Karpas-422 (cell line): Measurements from ENCODE around the gene FOXP4. TPM values are rescaled to one million over a fixed set of nuclear protein-coding genes. Genes with fewer than 3 reads are reported as not detected.

Experiments
- DNase-seq: peaks from one replicate; pipeline ENCODE4 v3.0.0-alpha.2; 2015
- H2AFZ ChIP-seq: fragments of 200-600 bp; sonication (generic); 2 replicates; pipeline ENCODE4 v1.6.1; 2014; ENCODE audit warnings: antibody characterized with exemption, low read length, mixed read lengths
- H3K27ac ChIP-seq: fragments of 200-600 bp; sonication (generic); 2 replicates; pipeline ENCODE4 v1.5.1; 2014; ENCODE audit warnings: mild to moderate bottlenecking, low read length, moderate library complexity
- H3K27me3 ChIP-seq: fragments of 200-600 bp; sonication (generic); 2 replicates; pipeline ENCODE4 v1.6.1; 2014; ENCODE audit warnings: low read length, mixed read lengths
- H3K36me3 ChIP-seq: fragments of 200-600 bp; sonication (generic); 2 replicates; pipeline ENCODE4 v1.6.1; 2014; ENCODE audit warnings: low read length, mixed read lengths; ENCODE audit not compliant: insufficient read depth
- H3K4me1 ChIP-seq: fragments of 200-600 bp; sonication (generic); 2 replicates; pipeline ENCODE4 v1.6.1; 2014; ENCODE audit warnings: mild to moderate bottlenecking, low read length, mixed read lengths
- H3K4me2 ChIP-seq: fragments of 200-600 bp; sonication (generic); 2 replicates; pipeline ENCODE4 v1.6.1; 2014; ENCODE audit warnings: low read length, low read depth, mild to moderate bottlenecking; ENCODE audit not compliant: poor library complexity, severe bottlenecking
- H3K4me3 ChIP-seq: fragments of 200-600 bp; sonication (generic); 2 replicates; pipeline ENCODE4 v1.5.1; 2014; ENCODE audit warnings: mild to moderate bottlenecking, antibody characterized with exemption, low read length, mixed read lengths
- H3K79me2 ChIP-seq: fragments of 200-600 bp; sonication (generic); 2 replicates; pipeline ENCODE4 v1.6.1; 2014; ENCODE audit warnings: mild to moderate bottlenecking, low read length, mixed read lengths
- H3K9ac ChIP-seq: fragments of 200-600 bp; sonication (generic); 2 replicates; pipeline ENCODE4 v1.6.0; 2014; ENCODE audit warnings: low read length
- H3K9me2 ChIP-seq: fragments of 200-600 bp; sonication (generic), shearing (Covaris generic); replicated peaks from 2 replicates; pipeline ENCODE4 v1.6.0; 2014; ENCODE audit warnings: mild to moderate bottlenecking, low read length, moderate library complexity; ENCODE audit not compliant: insufficient read depth
- H3K9me3 ChIP-seq: fragments of 300-700, 200-600 bp; sonication (generic); 2 replicates; pipeline ENCODE4 v1.6.1; 2014; ENCODE audit warnings: low read length, mixed read lengths
- H4K20me1 ChIP-seq: fragments of 200-600 bp; sonication (generic); 2 replicates; pipeline ENCODE4 v1.6.1; 2014; ENCODE audit warnings: mild to moderate bottlenecking, antibody characterized with exemption, low read length, low read depth; ENCODE audit not compliant: insufficient read depth
- total RNA-seq: library from RNA; depleted of rRNA; stranded (reverse); fragments of >200 nt; shearing (Covaris generic); gene quantifications from 2 replicates; pipeline ENCODE4 v1.2.3, GENCODE V29; 2014; ENCODE audit warnings: low replicate concordance

The FOXP4 gene
- total RNA-seq, 1 experiment from 2014 or later, result 5.0 TPM

DNA sequence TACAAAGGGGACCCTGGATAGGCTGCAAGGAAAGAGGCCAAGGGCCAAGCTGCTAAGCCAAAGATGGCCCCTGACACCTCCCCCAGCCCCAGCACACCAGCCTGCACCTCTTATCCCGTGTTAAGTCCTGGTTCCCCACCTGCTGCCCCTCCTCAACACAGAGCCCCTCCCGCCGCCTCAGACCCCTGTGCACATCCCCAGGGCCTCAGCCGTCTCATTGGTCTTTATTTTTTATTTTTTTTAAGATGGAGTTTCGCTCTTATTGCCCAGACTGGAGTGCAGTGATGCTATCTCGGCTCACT lies 55.0 kb downstream of the FOXP4 start:
- no peaks in the 10 kb centered on the region for H3K9me3 ChIP-seq
- H3K4me2 ChIP-seq, result no peak overlapping the region
- H3K9ac ChIP-seq, result no peak overlapping the region
- DNase-seq, result no peak
- H3K27me3 ChIP-seq, result no peaks in the 10 kb centered on the region
- H3K27ac ChIP-seq, result no peak overlapping the region
- peaks cover 13% of the 10 kb centered on the region for H3K4me1 ChIP-seq
- no peaks in the 10 kb centered on the region for H3K79me2 ChIP-seq
- no peak overlapping the region for H3K4me3 ChIP-seq
- no peak overlapping the region for H2AFZ ChIP-seq
- H4K20me1 ChIP-seq, result no peaks in the 10 kb centered on the region
- H3K36me3 ChIP-seq, result no peaks in the 10 kb centered on the region
- H3K9me2 ChIP-seq, result no peaks in the 10 kb centered on the region

GRCh38 chr6:41602422-41602743 lies 56.2 kb downstream of the FOXP4 start:
- Histone ChIP-seq H3K79me2 (no peaks in the 10 kb centered on the region), H4K20me1 (no peaks in the 10 kb centered on the region), H3K4me1 (peaks cover 13% of the 10 kb centered on the region), H3K9me2 (no peaks in the 10 kb centered on the region), H2AFZ (no peak overlapping the region; the same call in 1 of the 2 replicates), H3K4me3 (0 out of 2 replicates have a peak overlapping the region, but pooled peaks have one; percentile 58), H3K4me2 (peak overlapping the region; percentile 68), H3K9me3 (no peaks in the 10 kb centered on the region), H3K9ac (peak overlapping the region; percentile 64), H3K36me3 (no peaks in the 10 kb centered on the region), H3K27ac (peak overlapping the region; percentile 23; the same call in 1 of the 2 replicates), H3K27me3 (no peaks in the 10 kb centered on the region)
- DNase-seq, result no peak

DNA sequence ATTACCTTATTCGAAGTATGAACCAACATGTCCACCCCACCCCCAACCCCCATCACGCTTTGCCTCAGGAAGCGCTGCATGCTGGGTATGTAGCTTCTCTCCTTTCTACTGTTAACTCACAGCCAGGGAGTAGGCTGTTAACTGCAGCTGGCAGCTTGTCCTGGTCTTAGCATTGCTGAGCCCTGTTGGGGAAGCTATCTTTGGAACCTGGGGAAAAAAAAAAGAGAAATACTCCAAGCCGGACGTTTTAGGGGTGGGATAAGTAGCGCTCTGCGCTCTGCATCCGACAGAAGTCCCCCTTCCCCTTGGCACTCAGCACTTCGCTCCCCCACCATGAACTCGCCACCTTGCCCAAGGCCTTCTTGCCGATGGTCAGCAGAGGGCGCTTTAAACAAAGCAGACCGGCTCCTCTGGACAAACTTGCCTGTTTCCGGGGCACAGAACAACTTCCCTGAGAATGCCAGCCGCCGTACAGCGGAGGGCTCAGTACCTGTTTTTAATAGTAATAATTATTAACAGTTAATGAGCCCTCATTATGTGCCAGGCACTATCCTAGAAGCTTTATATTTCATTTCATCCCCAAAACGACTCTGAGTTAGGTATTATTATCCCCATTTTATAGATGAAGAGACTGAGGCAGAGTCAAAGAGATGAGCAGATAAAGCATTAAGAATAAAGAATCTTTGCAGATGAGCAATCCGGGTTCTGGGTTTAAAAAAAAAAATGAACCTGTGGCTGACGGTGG lies 56.9 kb downstream of the FOXP4 start:
- DNase-seq, result peak; percentile 94
- Histone ChIP-seq H3K9ac (peak overlapping the region; percentile 64), H4K20me1 (no peaks in the 10 kb centered on the region), H3K9me3 (no peaks in the 10 kb centered on the region), H3K79me2 (no peaks in the 10 kb centered on the region), H3K27ac (peak overlapping the region; percentile 23; the same call in 1 of the 2 replicates), H3K4me3 (peak overlapping the region; percentile 58; the same call in 1 of the 2 replicates), H3K27me3 (no peaks in the 10 kb centered on the region), H3K4me1 (peaks cover 13% of the 10 kb centered on the region), H3K36me3 (no peaks in the 10 kb centered on the region), H3K4me2 (peak overlapping the region; percentile 68), H2AFZ (no peak overlapping the region; the same call in 1 of the 2 replicates), H3K9me2 (no peaks in the 10 kb centered on the region)

DNA sequence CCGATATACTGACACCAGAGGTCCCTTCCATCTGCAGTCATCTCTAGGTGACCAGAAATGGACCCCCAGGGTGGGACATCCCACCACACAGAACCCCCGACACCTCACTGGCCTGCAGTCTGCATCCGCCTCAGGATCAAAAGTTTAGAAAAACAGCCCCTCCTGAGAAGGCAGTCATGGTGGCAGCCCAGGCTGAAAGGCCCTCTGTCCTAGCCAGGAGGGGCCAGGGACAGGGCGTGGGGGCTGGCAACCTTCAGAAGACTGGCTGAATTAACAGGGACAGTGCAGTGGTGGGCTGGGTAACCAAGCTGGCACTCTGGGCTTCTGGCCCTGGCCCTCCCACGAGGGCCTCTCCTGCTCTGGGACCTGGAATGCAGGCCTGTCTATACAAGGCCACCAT lies 57.8 kb downstream of the FOXP4 start:
- no peaks in the 10 kb centered on the region for H3K27me3 ChIP-seq
- no peak overlapping the region for H3K4me2 ChIP-seq
- H3K79me2 ChIP-seq, result no peaks in the 10 kb centered on the region
- DNase-seq, result no peak
- no peak overlapping the region for H3K27ac ChIP-seq
- H3K9ac ChIP-seq, result no peak overlapping the region
- H2AFZ ChIP-seq, result no peak overlapping the region
- no peaks in the 10 kb centered on the region for H3K36me3 ChIP-seq
- no peaks in the 10 kb centered on the region for H4K20me1 ChIP-seq
- H3K9me3 ChIP-seq, result no peaks in the 10 kb centered on the region
- H3K4me1 ChIP-seq, result peaks cover 13% of the 10 kb centered on the region
- no peaks in the 10 kb centered on the region for H3K9me2 ChIP-seq
- H3K4me3 ChIP-seq, result no peak overlapping the region

DNA sequence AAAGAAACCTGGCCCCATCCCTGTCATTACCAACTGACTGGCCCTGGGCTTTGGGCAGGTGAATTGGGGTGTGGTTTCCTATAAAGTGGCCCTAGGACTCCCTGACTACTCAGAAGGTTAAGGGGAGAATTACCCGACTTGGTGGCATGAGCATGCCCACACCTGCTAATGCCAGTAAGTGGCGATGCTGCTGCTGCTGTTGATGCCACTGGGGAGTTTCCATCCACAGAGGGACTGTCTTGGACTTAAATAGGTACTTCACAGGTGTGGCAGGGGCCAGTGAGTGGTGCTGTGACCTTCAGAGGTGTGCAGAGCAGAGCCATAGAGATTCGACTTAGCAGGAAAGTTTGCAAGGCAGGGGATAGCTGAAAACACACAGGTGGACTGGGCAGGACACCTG lies 59.5 kb downstream of the FOXP4 start:
- Histone ChIP-seq H3K36me3 (no peaks in the 10 kb centered on the region), H3K9me2 (no peaks in the 10 kb centered on the region), H3K27ac (no peak overlapping the region), H3K9me3 (no peaks in the 10 kb centered on the region), H3K27me3 (no peaks in the 10 kb centered on the region), H3K4me2 (no peak overlapping the region), H3K79me2 (no peaks in the 10 kb centered on the region), H4K20me1 (no peaks in the 10 kb centered on the region), H3K9ac (no peak overlapping the region), H2AFZ (no peak overlapping the region), H3K4me1 (peaks cover 13% of the 10 kb centered on the region), H3K4me3 (no peak overlapping the region)
- no peak for DNase-seq

DNA sequence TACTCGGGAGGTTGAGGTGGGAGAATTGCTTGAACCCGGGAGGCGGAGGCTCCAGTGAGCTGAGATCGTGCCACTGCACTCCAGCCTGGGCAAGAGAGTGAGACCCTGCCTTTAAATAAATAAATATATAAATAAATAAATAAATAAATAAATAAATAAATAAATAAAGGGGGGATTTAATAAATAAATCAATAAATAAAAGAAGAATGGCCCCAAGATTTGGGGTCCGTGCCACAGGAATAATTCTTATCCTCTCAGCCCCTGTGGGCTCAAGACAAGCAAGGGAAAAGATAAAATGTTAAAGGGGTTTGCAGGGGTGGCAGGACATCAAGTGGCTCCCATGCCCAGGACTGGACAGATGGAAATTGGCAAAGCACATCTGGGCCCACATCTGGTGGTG lies 60.9 kb downstream of the FOXP4 start:
- Histone ChIP-seq H3K27me3 (no peaks in the 10 kb centered on the region), H3K4me2 (no peak overlapping the region), H3K4me3 (no peak overlapping the region), H4K20me1 (no peaks in the 10 kb centered on the region), H3K36me3 (no peaks in the 10 kb centered on the region), H3K9me3 (no peaks in the 10 kb centered on the region), H2AFZ (no peak overlapping the region), H3K27ac (no peak overlapping the region), H3K9ac (no peak overlapping the region), H3K9me2 (no peaks in the 10 kb centered on the region), H3K4me1 (peaks cover 10% of the 10 kb centered on the region), H3K79me2 (no peaks in the 10 kb centered on the region)
- DNase-seq, result no peak

GRCh38 chr6:41607736-41608135 lies 61.6 kb downstream of the FOXP4 start:
- H3K4me1 ChIP-seq, result peaks cover 3% of the 10 kb centered on the region
- no peaks in the 10 kb centered on the region for H3K36me3 ChIP-seq
- no peak overlapping the region for H2AFZ ChIP-seq
- H3K4me2 ChIP-seq, result no peak overlapping the region
- no peaks in the 10 kb centered on the region for H3K27me3 ChIP-seq
- no peaks in the 10 kb centered on the region for H3K9me3 ChIP-seq
- H3K9ac ChIP-seq, result no peak overlapping the region
- no peaks in the 10 kb centered on the region for H4K20me1 ChIP-seq
- no peak overlapping the region for H3K4me3 ChIP-seq
- H3K9me2 ChIP-seq, result no peaks in the 10 kb centered on the region
- no peaks in the 10 kb centered on the region for H3K79me2 ChIP-seq
- no peak overlapping the region for H3K27ac ChIP-seq
- DNase-seq, result no peak

DNA sequence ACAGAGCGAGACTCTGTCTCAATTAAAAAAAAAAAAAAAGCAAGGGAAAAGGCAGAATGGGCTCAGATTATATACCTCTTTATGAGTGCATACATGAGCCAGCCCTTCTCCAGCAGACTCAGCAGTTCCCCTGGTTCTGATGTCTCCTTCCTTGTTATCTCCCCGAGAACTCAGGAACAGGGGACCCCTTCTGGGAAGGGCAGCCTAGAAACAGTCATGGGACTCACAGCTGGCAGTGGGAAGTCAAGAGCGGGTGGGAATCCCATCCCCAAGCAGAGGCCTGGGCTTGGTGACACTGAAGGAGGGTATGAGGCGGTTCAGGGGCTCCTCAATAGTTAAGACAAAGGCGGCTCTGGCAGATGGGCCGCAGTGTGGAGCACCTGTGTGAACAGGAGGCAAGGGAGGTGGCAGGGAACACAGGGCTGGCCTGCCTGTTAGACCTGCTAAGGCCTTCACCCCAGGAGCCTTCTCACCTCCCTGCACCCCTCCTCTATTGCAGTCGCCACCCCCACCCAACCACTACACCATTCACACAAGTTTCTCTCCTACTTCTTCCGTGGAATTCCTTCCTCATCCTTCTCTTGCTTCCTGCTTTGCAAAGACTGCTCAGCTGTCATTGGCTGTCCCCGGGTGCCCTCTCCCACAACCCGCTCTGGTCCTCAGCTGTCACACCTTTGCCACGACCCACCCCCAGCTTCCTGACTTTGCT lies 62.4 kb downstream of the FOXP4 start:
- Histone ChIP-seq H4K20me1 (no peaks in the 10 kb centered on the region), H3K9ac (no peak overlapping the region), H2AFZ (no peak overlapping the region), H3K4me3 (no peak overlapping the region), H3K9me3 (no peaks in the 10 kb centered on the region), H3K79me2 (no peaks in the 10 kb centered on the region), H3K4me2 (no peak overlapping the region), H3K27me3 (no peaks in the 10 kb centered on the region), H3K36me3 (no peaks in the 10 kb centered on the region), H3K27ac (no peak overlapping the region), H3K4me1 (no peaks in the 10 kb centered on the region), H3K9me2 (no peaks in the 10 kb centered on the region)
- no peak for DNase-seq
